WTC11 (cell line): ENCODE measurements around the gene KHK. TPM values are rescaled to one million over a fixed set of nuclear protein-coding genes. Genes with fewer than 3 reads are reported as not detected.
A peak's percentile ranks its signal among the peaks of the same experiment; 100 is the strongest.

Experiments
- ATAC-seq: fragments of 200-7000 bp; cut with Tn5 transposase; 2 replicates; pipeline ENCODE4 v1.10.0; 2021; ENCODE audit warnings: mild to moderate bottlenecking, moderate library complexity
- CTCF ChIA-PET: fragments of 300-600 bp; sonication (Branson Sonifier 250); formaldehyde crosslinking; loops from one replicate; lab custom pipeline; 2021; ENCODE audit warnings: antibody characterized with exemption; lab: Charles Lee
- POLR2A ChIA-PET: fragments of 350-600 bp; sonication (Branson Sonifier 250); formaldehyde crosslinking; loops from one replicate; lab custom pipeline; 2021; ENCODE audit warnings: antibody characterized with exemption; lab: Charles Lee
- DNase-seq: peaks from one replicate; pipeline ENCODE4 v3.0.0; 2021; ENCODE audit warnings: low spot score
- H3K27ac Mint-ChIP-seq: 2 replicates; pipeline ENCODE4 v1.8.0; 2021; ENCODE audit warnings: mixed read lengths
- H3K27me3 Mint-ChIP-seq: 2 replicates; pipeline ENCODE4 v1.8.0; 2021; ENCODE audit warnings: low read depth, mild to moderate bottlenecking, moderate library complexity, mixed read lengths
- H3K36me3 Mint-ChIP-seq: 2 replicates; pipeline ENCODE4 v1.8.0; 2021; ENCODE audit warnings: mixed read lengths
- H3K4me1 Mint-ChIP-seq: 2 replicates; pipeline ENCODE4 v1.8.0; 2022; ENCODE audit warnings: mixed read lengths
- H3K4me3 Mint-ChIP-seq: 2 replicates; pipeline ENCODE4 v1.8.0; 2021; ENCODE audit warnings: mild to moderate bottlenecking, moderate library complexity, mixed read lengths
- H3K9me3 Mint-ChIP-seq: 2 replicates; pipeline ENCODE4 v1.8.0; 2021; ENCODE audit warnings: mixed read lengths
- E2F4 ChIP-seq: sonication (generic); formaldehyde crosslinking; IDR thresholded peaks from 2 replicates; pipeline ENCODE4 v1.8.1; 2022; ENCODE audit warnings: low read depth, mild to moderate bottlenecking, moderate library complexity, missing genetic modification reagents, borderline replicate concordance
- ERG ChIP-seq: fragments of 250-450 bp; sonication (Bioruptor Pico); IDR thresholded peaks from 2 replicates; pipeline ENCODE4 v1.8.0; 2021; ENCODE audit warnings: mild to moderate bottlenecking
- GRHL2 ChIP-seq: fragments of 250-450 bp; sonication (Bioruptor Pico); IDR thresholded peaks from 2 replicates; pipeline ENCODE4 v1.8.0; 2022; ENCODE audit warnings: mild to moderate bottlenecking, moderate library complexity; ENCODE audit not compliant: insufficient replicate concordance, severe bottlenecking
- HMGA2 ChIP-seq: fragments of 250-450 bp; sonication (Bioruptor Pico); IDR thresholded peaks from 2 replicates; pipeline ENCODE4 v1.4.0; 2021; ENCODE audit warnings: mild to moderate bottlenecking, moderate library complexity
- MYBL2 ChIP-seq: sonication (generic); formaldehyde crosslinking; IDR thresholded peaks from 2 replicates; pipeline ENCODE4 v1.8.1; 2023; ENCODE audit warnings: mild to moderate bottlenecking, moderate library complexity, missing genetic modification reagents
- NFATC4 ChIP-seq: fragments of 250-450 bp; sonication (Bioruptor Pico); IDR thresholded peaks from 2 replicates; pipeline ENCODE4 v1.9.0; 2021; ENCODE audit warnings: mild to moderate bottlenecking
- NR2C2 ChIP-seq: sonication (generic); formaldehyde crosslinking; IDR thresholded peaks from 2 replicates; pipeline ENCODE4 v1.8.0; 2022; ENCODE audit warnings: mild to moderate bottlenecking, missing genetic modification reagents
- NR3C1 ChIP-seq: sonication (generic); formaldehyde crosslinking; conservative IDR thresholded peaks from 2 replicates; pipeline ENCODE4 v1.8.1; 2023; ENCODE audit warnings: low read depth, mild to moderate bottlenecking, missing genetic modification reagents
- OVOL2 ChIP-seq: fragments of 250-450 bp; sonication (Bioruptor Pico); IDR thresholded peaks from 2 replicates; pipeline ENCODE4 v1.9.0; 2021; ENCODE audit warnings: mild to moderate bottlenecking, borderline replicate concordance
- PRDM15 ChIP-seq: sonication (generic); formaldehyde crosslinking; IDR thresholded peaks from 2 replicates; pipeline ENCODE4 v1.8.0; 2022; ENCODE audit warnings: missing genetic modification reagents
- PRRX2 ChIP-seq: fragments of 250-450 bp; sonication (Bioruptor Pico); IDR thresholded peaks from 2 replicates; pipeline ENCODE4 v1.8.0; 2021; ENCODE audit warnings: mild to moderate bottlenecking
- RELA ChIP-seq: sonication (generic); formaldehyde crosslinking; IDR thresholded peaks from 2 replicates; pipeline ENCODE4 v1.8.1; 2022; ENCODE audit warnings: missing genetic modification reagents, mild to moderate bottlenecking, borderline replicate concordance
- RORB ChIP-seq: fragments of 250-450 bp; sonication (Bioruptor Pico); IDR thresholded peaks from 2 replicates; pipeline ENCODE4 v1.9.0; 2021; ENCODE audit warnings: mild to moderate bottlenecking
- SMAD3 ChIP-seq: sonication (generic); formaldehyde crosslinking; IDR thresholded peaks from 2 replicates; pipeline ENCODE4 v1.8.0; 2022; ENCODE audit warnings: missing genetic modification reagents, mild to moderate bottlenecking, borderline replicate concordance
- SOX15 ChIP-seq: fragments of 250-450 bp; sonication (Bioruptor Pico); IDR thresholded peaks from 2 replicates; pipeline ENCODE4 v1.9.0; 2021; ENCODE audit warnings: mild to moderate bottlenecking
- TCF7 ChIP-seq: sonication (generic); formaldehyde crosslinking; IDR thresholded peaks from 2 replicates; pipeline ENCODE4 v1.8.0; 2022; ENCODE audit warnings: mild to moderate bottlenecking, low read depth, missing genetic modification reagents, moderate library complexity
- TEAD1 ChIP-seq: sonication (generic); formaldehyde crosslinking; IDR thresholded peaks from 2 replicates; pipeline ENCODE4 v1.8.0; 2022; ENCODE audit warnings: mild to moderate bottlenecking, missing genetic modification reagents
- USF2 ChIP-seq: sonication (generic); formaldehyde crosslinking; IDR thresholded peaks from 2 replicates; pipeline ENCODE4 v1.8.1; 2023; ENCODE audit warnings: mild to moderate bottlenecking, missing genetic modification reagents, moderate library complexity
- ZBTB43 ChIP-seq: sonication (generic); formaldehyde crosslinking; IDR thresholded peaks from 2 replicates; pipeline ENCODE4 v1.8.1; 2023; ENCODE audit warnings: mild to moderate bottlenecking, missing genetic modification reagents
- ZNF121 ChIP-seq: sonication (generic); formaldehyde crosslinking; IDR thresholded peaks from 2 replicates; pipeline ENCODE4 v1.8.0; 2023; ENCODE audit warnings: missing genetic modification reagents
- ZNF263 ChIP-seq: sonication (generic); formaldehyde crosslinking; IDR thresholded peaks from 2 replicates; pipeline ENCODE4 v1.8.1; 2022; ENCODE audit warnings: low read depth, mild to moderate bottlenecking, moderate library complexity, missing genetic modification reagents
- ZNF423 ChIP-seq: fragments of 250-450 bp; sonication (Bioruptor Pico); IDR thresholded peaks from 2 replicates; pipeline ENCODE4 v2.1.2; 2022; ENCODE audit warnings: mild to moderate bottlenecking, moderate library complexity
- ZNF425 ChIP-seq: fragments of 250-450 bp; sonication (Bioruptor Pico); conservative IDR thresholded peaks from 2 replicates; pipeline ENCODE4 v1.9.0; 2021; ENCODE audit warnings: mild to moderate bottlenecking
- ZNF512 ChIP-seq: sonication (generic); formaldehyde crosslinking; IDR thresholded peaks from 2 replicates; pipeline ENCODE4 v1.8.1; 2022; ENCODE audit warnings: missing genetic modification reagents, borderline replicate concordance
- ZNF671 ChIP-seq: fragments of 250-450 bp; sonication (Bioruptor Pico); IDR thresholded peaks from 2 replicates; pipeline ENCODE4 v1.8.0; 2021; ENCODE audit warnings: mild to moderate bottlenecking
- total RNA-seq: library from RNA; stranded (reverse); gene quantifications from 3 replicates; pipeline ENCODE4 v1.2.3, GENCODE V29; 2021

KHK gene
- total RNA-seq, 1 experiment from 2014 or later, result 17.4 TPM

DNA sequence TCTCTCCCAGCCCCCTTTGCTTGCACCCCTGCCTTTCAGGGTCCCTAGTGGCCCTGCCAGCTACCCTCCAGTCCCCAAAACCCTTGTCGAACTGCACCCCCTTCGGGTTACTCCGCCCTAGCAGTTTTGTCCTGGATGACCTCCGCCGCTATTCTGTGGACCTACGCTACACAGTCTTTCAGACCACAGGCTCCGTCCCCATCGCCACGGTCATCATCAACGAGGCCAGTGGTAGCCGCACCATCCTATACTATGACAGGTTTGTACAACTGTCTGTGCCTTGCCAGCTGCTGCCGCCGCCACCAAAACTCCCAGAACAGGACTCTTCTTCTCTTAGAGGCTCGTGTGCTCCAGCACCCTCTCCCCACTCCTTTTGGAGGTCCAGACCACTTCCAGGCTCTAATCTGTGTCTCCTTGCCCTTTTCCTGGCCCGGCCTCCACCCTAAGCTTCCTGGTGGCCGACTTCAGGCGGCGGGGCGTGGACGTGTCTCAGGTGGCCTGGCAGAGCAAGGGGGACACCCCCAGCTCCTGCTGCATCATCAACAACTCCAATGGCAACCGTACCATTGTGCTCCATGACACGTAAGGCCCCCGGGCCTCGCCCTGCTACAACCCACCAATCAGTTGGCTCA lies 7.9 kb downstream of the KHK start (continued):
- TF ChIP-seq PRDM15 (CRISPR knock-in tag) (no peak), HMGA2 (no peak), PRRX2 (CRISPR knock-in tag) (no peak), ZNF425 (CRISPR knock-in tag) (no peak), ZNF423 (no peak), MYBL2 (CRISPR knock-in tag) (no peak), NR3C1 (CRISPR knock-in tag) (no peak), NR2C2 (CRISPR knock-in tag) (no peak), ERG (CRISPR knock-in tag) (no peak)
- TF ChIP-seq, all 79 proteins: peak for 0

DNA sequence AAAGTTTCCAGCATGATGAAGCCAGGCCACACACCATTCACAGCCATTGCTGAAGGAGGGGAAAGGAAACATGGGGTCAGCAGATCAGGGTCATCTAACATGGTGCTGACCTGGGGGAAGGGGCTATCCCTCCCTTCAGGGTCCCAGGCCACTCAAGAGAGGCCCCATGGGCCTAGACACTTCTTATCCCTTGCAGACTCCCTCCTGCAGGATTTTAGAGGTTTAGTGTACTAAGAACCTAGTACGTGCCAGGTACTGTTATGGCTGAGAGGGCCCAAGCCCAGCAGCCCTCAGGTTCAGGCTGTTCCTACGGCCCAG lies 8.8 kb downstream of the KHK start:
- no peaks in the 10 kb centered on the region for H3K36me3 Mint-ChIP-seq
- peaks cover 6% of the 10 kb centered on the region for H3K4me1 Mint-ChIP-seq
- DNase-seq, result no peak
- no peaks in the 10 kb centered on the region for H3K27me3 Mint-ChIP-seq
- CTCF ChIA-PET, result interaction anchor here (0.6 to 3.1 kb wide), 5 partner anchors 38 to 208 kb away, joined by 4 to 22 read pairs (median 5); partner anchors contain the start of gene PREB
- H3K4me3 Mint-ChIP-seq, result 0 out of 2 replicates have a peak overlapping the region, but pooled peaks have one; percentile 58
- ATAC-seq, result no peak
- H3K27ac Mint-ChIP-seq, result peak overlapping the region; percentile 68; the same call in 1 of the 2 replicates
- POLR2A ChIA-PET, result no interaction called here
- no peaks in the 10 kb centered on the region for H3K9me3 Mint-ChIP-seq
- no peak for TF ChIP-seq RORB (CRISPR knock-in tag)
- TF ChIP-seq NFATC4, result no peak
- TF ChIP-seq GRHL2, result no peak
- TF ChIP-seq ZNF512 (CRISPR knock-in tag), result no peak
- TF ChIP-seq USF2 (CRISPR knock-in tag), result no peak
- TF ChIP-seq ZNF121 (CRISPR knock-in tag), result no peak
- no peak for TF ChIP-seq TEAD1 (CRISPR knock-in tag)
- TF ChIP-seq ZBTB43 (CRISPR knock-in tag), result no peak
- no peak for TF ChIP-seq ZNF263 (CRISPR knock-in tag)
- no peak for TF ChIP-seq ZNF671
- no peak for TF ChIP-seq RELA (CRISPR knock-in tag)
- TF ChIP-seq E2F4 (CRISPR knock-in tag), result no peak
- TF ChIP-seq SMAD3 (CRISPR knock-in tag), result no peak
- no peak for TF ChIP-seq SOX15
- no peak for TF ChIP-seq TCF7 (CRISPR knock-in tag)
- no peak for TF ChIP-seq OVOL2
- no peak for TF ChIP-seq NR3C1 (CRISPR knock-in tag)
